Measurements from ENCODE around the gene CYBC1.

Gene CYBC1

GRCh38 chr17:82418001-82418986, 32.3 kb downstream of the CYBC1 start, which contains the start of the genes HEXD and OGFOD3:
TSS of gene HEXD (plus strand) at chr17:82418347. CDS start at chr17:82419800, 1,453 bp downstream.
TSS of gene OGFOD3 (minus strand) at chr17:82418586. CDS start at chr17:82418485, 101 bp downstream.
- Histone ChIP-seq H3K9me3 (ENCODE audit: control insufficient read depth, insufficient read depth, low read depth, low read length) (no peaks in the 10 kb centered on the region), H3K4me3 (ENCODE audit: low read depth, low read length) (peak within 1 kb of the TSS; percentile 84), H3K27ac (ENCODE audit: extremely low read depth, low read depth, low read length) (peak within 1 kb of the TSS; percentile 87), H3K36me3 (ENCODE audit: control insufficient read depth in 2 of 2, insufficient read depth in 1 of 2, low read length in 2 of 2) (peaks cover 13 to 23% of the 10 kb centered on the region in 2 experiments), H3K4me1 (ENCODE audit: control insufficient read depth, insufficient read depth, low read length) (peaks cover 6% of the 10 kb centered on the region)
- POLR2A ChIA-PET = interaction anchor here (0.6 to 0.9 kb wide), 3 partner anchors 37 to 156 kb away, joined by 4 to 7 read pairs (median 5); no protein-coding TSS in a partner anchor
- CTCF ChIA-PET = interaction anchor here (0.6 to 2.0 kb wide), 8 partner anchors 8 to 181 kb away, joined by 3 to 9 read pairs (median 4); no protein-coding TSS in a partner anchor
- peak; percentile 46; the same call in 1 of the 2 replicates for TF ChIP-seq IKZF3 (tag by site-specific recombination; IDR thresholded peaks at IDR 0.05)
- peak; percentile 58; the same call in 1 of the 2 replicates for TF ChIP-seq KLF8 (tag by site-specific recombination; IDR thresholded peaks at IDR 0.05)
- TF ChIP-seq, protein P1, sequence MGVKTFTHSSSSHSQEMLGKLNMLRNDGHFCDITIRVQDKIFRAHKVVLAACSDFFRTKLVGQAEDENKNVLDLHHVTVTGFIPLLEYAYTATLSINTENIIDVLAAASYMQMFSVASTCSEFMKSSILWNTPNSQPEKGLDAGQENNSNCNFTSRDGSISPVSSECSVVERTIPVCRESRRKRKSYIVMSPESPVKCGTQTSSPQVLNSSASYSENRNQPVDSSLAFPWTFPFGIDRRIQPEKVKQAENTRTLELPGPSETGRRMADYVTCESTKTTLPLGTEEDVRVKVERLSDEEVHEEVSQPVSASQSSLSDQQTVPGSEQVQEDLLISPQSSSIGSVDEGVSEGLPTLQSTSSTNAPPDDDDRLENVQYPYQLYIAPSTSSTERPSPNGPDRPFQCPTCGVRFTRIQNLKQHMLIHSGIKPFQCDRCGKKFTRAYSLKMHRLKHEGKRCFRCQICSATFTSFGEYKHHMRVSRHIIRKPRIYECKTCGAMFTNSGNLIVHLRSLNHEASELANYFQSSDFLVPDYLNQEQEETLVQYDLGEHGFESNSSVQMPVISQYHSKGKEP (tag by site-specific recombination; IDR thresholded peaks at IDR 0.05) = peak; percentile 62; the same call in 1 of the 2 replicates
- TF ChIP-seq ZNF184 (tag by site-specific recombination; IDR thresholded peaks at IDR 0.05) = 0 out of 2 replicates have a peak, but pooled peaks have one; percentile 53
- no peak for TF ChIP-seq ZNF707 (tag by site-specific recombination; IDR thresholded peaks at IDR 0.05)
- peak; percentile 87; the same call in 1 of the 2 replicates for TF ChIP-seq ZNF660 (tag by site-specific recombination; IDR thresholded peaks at IDR 0.05)
- TF ChIP-seq, protein P2, sequence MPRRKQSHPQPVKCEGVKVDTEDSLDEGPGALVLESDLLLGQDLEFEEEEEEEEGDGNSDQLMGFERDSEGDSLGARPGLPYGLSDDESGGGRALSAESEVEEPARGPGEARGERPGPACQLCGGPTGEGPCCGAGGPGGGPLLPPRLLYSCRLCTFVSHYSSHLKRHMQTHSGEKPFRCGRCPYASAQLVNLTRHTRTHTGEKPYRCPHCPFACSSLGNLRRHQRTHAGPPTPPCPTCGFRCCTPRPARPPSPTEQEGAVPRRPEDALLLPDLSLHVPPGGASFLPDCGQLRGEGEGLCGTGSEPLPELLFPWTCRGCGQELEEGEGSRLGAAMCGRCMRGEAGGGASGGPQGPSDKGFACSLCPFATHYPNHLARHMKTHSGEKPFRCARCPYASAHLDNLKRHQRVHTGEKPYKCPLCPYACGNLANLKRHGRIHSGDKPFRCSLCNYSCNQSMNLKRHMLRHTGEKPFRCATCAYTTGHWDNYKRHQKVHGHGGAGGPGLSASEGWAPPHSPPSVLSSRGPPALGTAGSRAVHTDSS (tag by site-specific recombination; IDR thresholded peaks at IDR 0.05) = no peak
- peak; percentile 16; the same call in 1 of the 2 replicates for TF ChIP-seq SP2 (tag by site-specific recombination; IDR thresholded peaks at IDR 0.05)
- TF ChIP-seq ZNF561 (tag by site-specific recombination; IDR thresholded peaks at IDR 0.05; ENCODE audit: borderline replicate concordance) = peak; percentile 94
- peak; percentile 50; the same call in 1 of the 2 replicates for TF ChIP-seq ZNF37A (tag by site-specific recombination; IDR thresholded peaks at IDR 0.05)
- no peak for TF ChIP-seq ZIC2 (tag by site-specific recombination; IDR thresholded peaks at IDR 0.05)
- peak; percentile 58; the same call in 1 of the 2 replicates for TF ChIP-seq KLF9 (tag by site-specific recombination; IDR thresholded peaks at IDR 0.05; ENCODE audit: low read depth)
- TF ChIP-seq ZNF501 (tag by site-specific recombination; IDR thresholded peaks at IDR 0.05) = no peak
- peak; percentile 57 for TF ChIP-seq PRDM1 (tag by site-specific recombination; IDR thresholded peaks at IDR 0.05)
- no peak for TF ChIP-seq FEZF1 (tag by site-specific recombination; IDR thresholded peaks at IDR 0.05)
- peak; percentile 71; the same call in 1 of the 2 replicates for TF ChIP-seq YY1 (tag by site-specific recombination; IDR thresholded peaks at IDR 0.05)
- TF ChIP-seq ZNF791 (tag by site-specific recombination; IDR thresholded peaks at IDR 0.05) = peak; percentile 27; the same call in 1 of the 2 replicates
- peak; percentile 38; the same call in 1 of the 2 replicates for TF ChIP-seq ZNF600 (tag by site-specific recombination; IDR thresholded peaks at IDR 0.05)
- TF ChIP-seq ZBTB49 (tag by site-specific recombination; IDR thresholded peaks at IDR 0.05; ENCODE audit: low read depth) = no peak
- TF ChIP-seq HOXC10 (CRISPR knock-in tag; IDR thresholded peaks at IDR 0.05) = peak; percentile 9; the same call in 1 of the 2 replicates
- TF ChIP-seq ZBTB26 (tag by site-specific recombination; optimal IDR thresholded peaks at IDR 0.05) = peak; percentile 70
- peak; percentile 49; the same call in 1 of the 2 replicates for TF ChIP-seq SP3 (tag by site-specific recombination; IDR thresholded peaks at IDR 0.05)
- peak; percentile 66; the same call in 1 of the 2 replicates for TF ChIP-seq ZFHX2 (tag by site-specific recombination; conservative IDR thresholded peaks at IDR 0.05)
- TF ChIP-seq ZNF114 (tag by site-specific recombination; IDR thresholded peaks at IDR 0.05) = no peak
- TF ChIP-seq SETDB1 (IDR thresholded peaks at IDR 0.05; ENCODE audit: insufficient read length, low read length) = no peak
- TF ChIP-seq KLF10 (tag by site-specific recombination; IDR thresholded peaks at IDR 0.05) = peak; percentile 85
- TF ChIP-seq ZNF701 (tag by site-specific recombination; IDR thresholded peaks at IDR 0.05) = no peak
- 0 out of 2 replicates have a peak, but pooled peaks have one; percentile 34 for TF ChIP-seq OSR2 (tag by site-specific recombination; IDR thresholded peaks at IDR 0.05)
- TF ChIP-seq PATZ1 (tag by site-specific recombination; IDR thresholded peaks at IDR 0.05) = peak; percentile 46; the same call in 1 of the 2 replicates
